Measurements from ENCODE around the gene STPG1. TPM values are rescaled to one million over a fixed set of nuclear protein-coding genes. Genes with fewer than 3 reads are reported as not detected.
"Not testable (repeated sequence)": the region's sequence is repeated elsewhere in the genome, so short reads cannot be mapped to it uniquely, and the experiment has no call there.

STPG1 gene
- total RNA-seq, 1 donor from 2014 or later = 16.7 TPM

DNA sequence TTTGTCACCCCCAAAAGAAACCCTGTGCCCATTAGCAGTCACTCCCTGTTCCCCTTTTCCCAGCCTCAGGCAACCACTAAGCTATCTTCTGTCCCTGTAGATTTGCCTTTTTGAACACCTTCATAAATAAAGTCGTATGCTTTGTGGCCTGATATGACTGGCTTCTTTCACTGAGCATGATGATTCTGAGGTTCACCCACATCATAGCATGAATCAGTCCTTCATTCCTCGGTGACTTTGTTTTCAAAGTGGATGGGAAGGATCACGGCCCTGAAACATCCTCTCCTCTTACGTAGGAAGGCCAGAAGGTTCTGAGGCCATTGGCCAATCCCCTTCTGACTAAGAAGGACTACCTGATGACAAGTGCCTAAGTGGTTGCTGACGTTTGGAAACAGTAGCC is 41.1 kb upstream of the STPG1 start:
- no peaks in the 10 kb centered on the region for H3K9me3 Mint-ChIP-seq (ENCODE audit: low read depth)
- H3K4me3 Mint-ChIP-seq (ENCODE audit: low read depth) = no peak overlapping the region
- H3K27ac Mint-ChIP-seq = no peak overlapping the region
- DNase-seq (ENCODE audit: low spot score, unreplicated experiment) = no peak
- peaks cover 10% of the 10 kb centered on the region for H3K36me3 Mint-ChIP-seq (ENCODE audit: insufficient read depth)
- no peaks in the 10 kb centered on the region for H3K27me3 Mint-ChIP-seq
- H3K4me1 Mint-ChIP-seq (ENCODE audit: low read depth) = no peaks in the 10 kb centered on the region
- TF ChIP-seq, protein P1, sequence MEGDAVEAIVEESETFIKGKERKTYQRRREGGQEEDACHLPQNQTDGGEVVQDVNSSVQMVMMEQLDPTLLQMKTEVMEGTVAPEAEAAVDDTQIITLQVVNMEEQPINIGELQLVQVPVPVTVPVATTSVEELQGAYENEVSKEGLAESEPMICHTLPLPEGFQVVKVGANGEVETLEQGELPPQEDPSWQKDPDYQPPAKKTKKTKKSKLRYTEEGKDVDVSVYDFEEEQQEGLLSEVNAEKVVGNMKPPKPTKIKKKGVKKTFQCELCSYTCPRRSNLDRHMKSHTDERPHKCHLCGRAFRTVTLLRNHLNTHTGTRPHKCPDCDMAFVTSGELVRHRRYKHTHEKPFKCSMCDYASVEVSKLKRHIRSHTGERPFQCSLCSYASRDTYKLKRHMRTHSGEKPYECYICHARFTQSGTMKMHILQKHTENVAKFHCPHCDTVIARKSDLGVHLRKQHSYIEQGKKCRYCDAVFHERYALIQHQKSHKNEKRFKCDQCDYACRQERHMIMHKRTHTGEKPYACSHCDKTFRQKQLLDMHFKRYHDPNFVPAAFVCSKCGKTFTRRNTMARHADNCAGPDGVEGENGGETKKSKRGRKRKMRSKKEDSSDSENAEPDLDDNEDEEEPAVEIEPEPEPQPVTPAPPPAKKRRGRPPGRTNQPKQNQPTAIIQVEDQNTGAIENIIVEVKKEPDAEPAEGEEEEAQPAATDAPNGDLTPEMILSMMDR (IDR thresholded peaks at IDR 0.05; ENCODE audit: unreplicated experiment) = no peak

DNA sequence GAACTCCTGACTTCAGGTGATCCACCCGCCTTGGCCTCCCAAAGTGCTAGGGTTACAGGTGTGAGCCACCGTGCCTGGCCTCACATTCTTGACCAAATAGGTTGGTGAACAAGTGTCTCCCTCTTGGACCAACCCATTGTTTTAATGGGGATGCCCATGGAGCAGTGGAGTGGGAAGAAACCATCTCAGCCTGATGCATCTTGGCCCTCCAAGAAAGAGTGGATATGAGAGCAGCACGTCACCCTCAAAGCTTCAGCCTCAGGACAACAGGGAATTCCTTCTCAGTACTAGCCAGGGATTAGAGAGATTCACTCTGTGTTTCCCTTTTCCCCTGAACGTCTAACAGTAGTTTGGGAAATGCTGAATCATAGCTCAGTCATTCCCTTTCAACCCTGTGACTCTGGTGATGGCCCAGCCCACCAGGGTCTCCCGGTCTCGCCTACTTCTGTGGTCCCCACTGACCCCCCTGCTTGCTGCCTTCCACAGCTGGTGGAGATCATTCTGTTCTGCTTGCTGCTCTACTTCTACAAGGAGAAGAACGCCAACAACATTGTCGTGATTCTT is 39.4 kb upstream of the STPG1 start:
- Mint-ChIP-seq H3K27me3 (no peaks in the 10 kb centered on the region), H3K27ac (no peak overlapping the region), H3K9me3 (ENCODE audit: low read depth) (no peaks in the 10 kb centered on the region), H3K36me3 (ENCODE audit: insufficient read depth) (peaks cover 9% of the 10 kb centered on the region), H3K4me3 (ENCODE audit: low read depth) (no peak overlapping the region), H3K4me1 (ENCODE audit: low read depth) (no peaks in the 10 kb centered on the region)
- TF ChIP-seq, protein P1 (IDR thresholded peaks at IDR 0.05; ENCODE audit: unreplicated experiment) = no peak
- DNase-seq (ENCODE audit: low spot score, unreplicated experiment) = no peak

DNA sequence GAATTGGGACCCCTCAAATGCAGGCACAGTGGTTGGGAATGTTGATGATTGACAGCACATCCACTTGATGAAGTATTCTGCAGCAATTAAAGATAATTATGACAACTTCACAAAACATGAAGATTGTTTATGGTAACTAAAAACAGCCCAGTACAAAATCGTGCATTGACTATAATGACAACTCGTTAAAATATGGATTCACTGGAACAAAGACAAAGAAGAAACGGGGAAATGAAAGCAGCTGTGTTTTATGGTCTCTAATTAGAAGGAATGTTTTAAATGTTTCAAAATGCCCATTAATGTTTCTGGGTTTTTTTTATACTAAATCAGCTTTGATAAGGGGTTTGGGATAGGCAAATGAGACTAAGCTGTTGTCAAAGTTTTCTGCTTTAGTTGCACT is 38.2 kb upstream of the STPG1 start:
- Mint-ChIP-seq H3K27ac (no peak overlapping the region), H3K4me3 (ENCODE audit: low read depth) (no peak overlapping the region), H3K4me1 (ENCODE audit: low read depth) (no peaks in the 10 kb centered on the region), H3K36me3 (ENCODE audit: insufficient read depth) (peaks cover 8% of the 10 kb centered on the region), H3K27me3 (no peaks in the 10 kb centered on the region), H3K9me3 (ENCODE audit: low read depth) (no peaks in the 10 kb centered on the region)
- TF ChIP-seq, protein P1 (IDR thresholded peaks at IDR 0.05; ENCODE audit: unreplicated experiment) = no peak
- DNase-seq (ENCODE audit: low spot score, unreplicated experiment) = no peak

DNA sequence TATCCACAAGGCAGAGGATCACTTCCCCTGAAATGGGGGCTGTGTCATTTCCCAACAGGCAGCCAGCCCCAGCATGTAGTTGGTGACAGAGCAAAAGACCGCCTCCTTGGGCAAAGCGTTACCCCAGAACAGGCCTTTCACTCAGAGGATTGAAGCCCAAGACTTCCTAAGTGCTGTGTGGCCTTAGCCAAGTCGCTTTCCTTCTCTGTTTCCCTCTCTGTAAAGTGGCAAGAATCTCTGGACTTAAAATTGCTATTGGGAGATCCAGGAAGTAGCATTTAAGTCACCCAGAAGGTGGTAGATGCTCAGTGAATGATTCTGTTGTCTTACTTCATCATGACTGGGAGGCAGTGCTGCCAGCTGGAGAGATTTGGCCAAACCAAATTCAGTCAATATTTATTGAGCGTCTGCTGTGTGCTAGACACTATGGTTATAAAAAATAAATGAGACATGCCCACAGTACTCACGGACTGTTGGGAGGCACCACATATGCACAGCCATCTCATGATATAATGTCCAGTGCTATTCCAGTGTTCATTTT is 37.3 kb upstream of the STPG1 start:
- Mint-ChIP-seq H3K9me3 (ENCODE audit: low read depth) (no peaks in the 10 kb centered on the region), H3K36me3 (ENCODE audit: insufficient read depth) (peaks cover 11% of the 10 kb centered on the region), H3K27me3 (no peaks in the 10 kb centered on the region), H3K27ac (peak overlapping the region; percentile 51), H3K4me1 (ENCODE audit: low read depth) (no peaks in the 10 kb centered on the region), H3K4me3 (ENCODE audit: low read depth) (no peak overlapping the region)
- TF ChIP-seq, protein P1 (IDR thresholded peaks at IDR 0.05; ENCODE audit: unreplicated experiment) = no peak
- no peak for DNase-seq (ENCODE audit: low spot score, unreplicated experiment)

DNA sequence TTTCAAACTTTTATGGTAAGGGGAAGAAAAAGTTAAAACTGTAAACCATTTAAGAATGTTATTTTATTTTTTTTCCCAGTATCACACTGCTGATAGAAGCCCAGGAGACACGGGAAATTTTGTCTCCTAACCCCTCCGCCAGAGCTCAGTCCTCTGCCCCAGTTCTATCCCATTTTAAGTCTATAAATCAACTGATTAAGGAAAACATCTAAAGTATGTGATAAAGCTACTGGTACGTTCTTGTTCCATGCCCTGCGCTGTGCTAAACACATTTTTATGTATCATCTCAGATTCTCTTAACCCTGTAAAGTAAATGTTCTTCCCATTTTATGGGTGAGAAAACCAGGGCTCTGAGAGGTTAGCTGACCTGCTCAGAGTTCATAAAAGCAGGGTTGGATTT is 36.7 kb upstream of the STPG1 start:
- H3K9me3 Mint-ChIP-seq (ENCODE audit: low read depth) = no peaks in the 10 kb centered on the region
- DNase-seq (ENCODE audit: low spot score, unreplicated experiment) = no peak
- no peak overlapping the region for H3K4me3 Mint-ChIP-seq (ENCODE audit: low read depth)
- H3K27ac Mint-ChIP-seq = no peak overlapping the region
- TF ChIP-seq, protein P1 (IDR thresholded peaks at IDR 0.05; ENCODE audit: unreplicated experiment) = no peak
- H3K27me3 Mint-ChIP-seq = no peaks in the 10 kb centered on the region
- peaks cover 13% of the 10 kb centered on the region for H3K36me3 Mint-ChIP-seq (ENCODE audit: insufficient read depth)
- no peaks in the 10 kb centered on the region for H3K4me1 Mint-ChIP-seq (ENCODE audit: low read depth)

DNA sequence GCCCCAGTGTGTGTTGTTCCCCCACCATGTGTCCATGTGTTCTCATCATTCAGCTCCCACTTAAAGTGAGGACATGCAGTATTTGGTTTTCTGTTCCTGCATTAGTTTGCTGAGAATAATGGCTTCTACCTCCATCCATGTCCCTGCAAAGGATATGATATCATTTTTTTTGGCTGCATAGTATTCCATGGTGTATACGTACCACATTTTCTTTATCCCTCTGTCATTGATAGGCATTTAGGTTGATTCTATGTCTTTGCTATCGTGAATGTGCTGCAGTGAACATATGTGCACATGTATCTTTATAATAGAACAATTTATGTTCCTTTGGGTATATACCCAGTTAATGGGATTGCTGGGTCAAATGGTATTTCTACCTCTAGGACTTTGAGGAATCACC is 32.9 kb upstream of the STPG1 start:
- not testable (repeated sequence) for H3K27ac Mint-ChIP-seq; H3K4me1 Mint-ChIP-seq (ENCODE audit: low read depth)

More for the DNA sequence above, 32.9 kb upstream of the STPG1 start:
- not testable (repeated sequence) for H3K9me3 Mint-ChIP-seq (ENCODE audit: low read depth); H3K27me3 Mint-ChIP-seq; H3K36me3 Mint-ChIP-seq (ENCODE audit: insufficient read depth); H3K4me3 Mint-ChIP-seq (ENCODE audit: low read depth); DNase-seq (ENCODE audit: low spot score, unreplicated experiment)
